Measurements from ENCODE around the gene SYT1.
A peak's percentile ranks its signal among the peaks of the same experiment; 100 is the strongest.

The SYT1 gene

DNA sequence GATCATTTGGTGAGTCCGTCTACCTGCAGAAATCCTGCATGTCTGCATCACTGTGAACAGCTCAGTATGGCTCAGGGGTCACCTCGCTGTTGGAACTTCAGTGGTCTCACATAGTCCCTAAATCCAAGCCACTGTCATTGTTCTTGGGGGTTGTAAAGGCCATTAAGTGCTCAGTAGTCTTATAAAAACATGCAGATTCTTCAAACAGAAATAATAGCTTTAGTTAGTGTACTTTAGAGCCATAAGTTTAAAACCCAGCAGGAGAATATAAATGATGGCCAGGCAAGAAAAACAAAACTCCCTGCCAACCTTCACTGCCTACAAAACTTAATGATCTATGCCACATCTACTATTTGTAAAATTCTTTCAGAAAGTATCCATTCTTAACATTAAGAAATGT is 396.3 kb downstream of the SYT1 start:
- DNase-seq (ENCODE audit: insufficient read length, low spot score) = no peak
- TF ChIP-seq, protein P1, sequence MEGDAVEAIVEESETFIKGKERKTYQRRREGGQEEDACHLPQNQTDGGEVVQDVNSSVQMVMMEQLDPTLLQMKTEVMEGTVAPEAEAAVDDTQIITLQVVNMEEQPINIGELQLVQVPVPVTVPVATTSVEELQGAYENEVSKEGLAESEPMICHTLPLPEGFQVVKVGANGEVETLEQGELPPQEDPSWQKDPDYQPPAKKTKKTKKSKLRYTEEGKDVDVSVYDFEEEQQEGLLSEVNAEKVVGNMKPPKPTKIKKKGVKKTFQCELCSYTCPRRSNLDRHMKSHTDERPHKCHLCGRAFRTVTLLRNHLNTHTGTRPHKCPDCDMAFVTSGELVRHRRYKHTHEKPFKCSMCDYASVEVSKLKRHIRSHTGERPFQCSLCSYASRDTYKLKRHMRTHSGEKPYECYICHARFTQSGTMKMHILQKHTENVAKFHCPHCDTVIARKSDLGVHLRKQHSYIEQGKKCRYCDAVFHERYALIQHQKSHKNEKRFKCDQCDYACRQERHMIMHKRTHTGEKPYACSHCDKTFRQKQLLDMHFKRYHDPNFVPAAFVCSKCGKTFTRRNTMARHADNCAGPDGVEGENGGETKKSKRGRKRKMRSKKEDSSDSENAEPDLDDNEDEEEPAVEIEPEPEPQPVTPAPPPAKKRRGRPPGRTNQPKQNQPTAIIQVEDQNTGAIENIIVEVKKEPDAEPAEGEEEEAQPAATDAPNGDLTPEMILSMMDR (IDR thresholded peaks at IDR 0.05; ENCODE audit: insufficient read depth, missing control alignments) = no peak
- peak; percentile 64 for FAIRE-seq

DNA sequence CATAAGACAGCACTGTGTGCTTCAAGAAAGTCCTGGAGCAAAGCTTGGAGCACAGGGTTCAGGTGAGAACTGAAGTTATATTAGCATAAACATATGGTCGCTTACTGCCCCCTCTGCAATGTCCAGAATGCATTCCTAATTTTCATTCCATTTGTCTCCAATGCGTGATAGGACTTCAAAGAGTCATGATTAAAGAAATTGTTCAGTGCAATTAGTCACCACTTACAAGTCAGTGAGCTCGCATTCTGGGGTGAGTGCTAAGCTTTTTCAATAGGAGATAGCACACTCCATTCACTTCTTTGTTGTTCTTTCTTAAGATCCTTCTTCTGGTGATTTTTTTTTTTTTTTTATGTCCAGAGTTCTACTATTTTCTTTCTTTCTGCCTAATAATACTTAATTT is 398.4 kb downstream of the SYT1 start:
- DNase-seq (ENCODE audit: insufficient read length, low spot score) (no peak), FAIRE-seq (no peak)
- TF ChIP-seq, protein P1 (IDR thresholded peaks at IDR 0.05; ENCODE audit: insufficient read depth, missing control alignments) = no peak

DNA sequence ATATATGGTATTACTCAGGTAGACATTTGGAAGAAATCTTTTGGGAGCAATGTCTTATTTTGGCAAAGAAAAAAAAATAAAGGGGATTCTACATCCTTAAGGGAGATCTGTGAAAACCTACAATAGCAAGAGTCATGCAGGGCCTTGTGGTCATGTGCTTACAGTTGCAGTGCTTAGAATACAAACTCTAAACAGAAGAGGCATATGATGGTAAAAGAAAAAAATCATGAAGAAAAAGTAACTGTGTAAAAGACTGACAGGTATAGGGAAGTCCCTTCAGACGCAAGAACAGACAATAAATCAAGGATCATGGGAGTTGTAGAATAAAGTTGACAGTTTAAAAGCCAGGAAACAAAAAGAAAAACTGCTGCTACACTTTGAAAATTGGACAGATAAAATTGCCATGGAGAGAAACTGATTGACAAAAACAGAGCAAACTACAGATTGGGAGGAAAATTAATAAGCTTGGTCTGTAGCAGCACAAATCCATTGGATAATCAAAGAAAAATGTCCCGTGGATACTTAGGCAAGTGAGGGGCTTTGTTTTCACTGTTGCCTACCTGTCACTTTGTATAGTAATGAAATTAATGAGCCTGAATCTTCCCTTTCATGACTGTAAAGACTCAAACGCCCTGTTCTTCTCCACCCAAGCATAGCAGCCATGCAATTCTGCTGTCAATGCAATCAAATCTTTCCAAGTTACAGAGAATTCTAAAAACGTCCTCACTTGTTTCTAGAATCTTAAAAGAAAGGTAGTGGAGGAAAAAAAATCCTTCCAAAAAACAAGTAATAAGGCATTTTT is 402.0 kb downstream of the SYT1 start:
- DNase-seq (ENCODE audit: insufficient read length, low spot score) (no peak), FAIRE-seq (peak; percentile 11)
- TF ChIP-seq, protein P1 (IDR thresholded peaks at IDR 0.05; ENCODE audit: insufficient read depth, missing control alignments) = no peak

DNA sequence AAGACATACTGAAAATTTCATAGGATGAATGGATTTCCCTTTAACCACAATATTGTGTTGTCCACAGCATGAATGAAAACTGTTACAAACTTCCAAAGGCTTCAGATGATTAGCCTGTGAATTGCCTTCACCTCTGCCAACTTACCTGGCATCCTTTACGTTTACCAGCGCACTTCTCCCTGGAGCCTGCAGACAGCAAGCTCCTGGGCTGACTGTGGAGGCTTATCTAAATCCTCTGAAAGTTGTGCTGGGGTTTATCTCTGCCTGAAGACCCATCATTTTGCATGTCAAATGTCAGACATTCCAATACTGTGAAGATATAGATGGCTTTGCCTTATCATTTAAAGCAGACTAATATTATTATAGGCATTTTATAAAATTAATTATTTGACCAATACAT is 403.0 kb downstream of the SYT1 start:
- TF ChIP-seq, protein P1 (IDR thresholded peaks at IDR 0.05; ENCODE audit: insufficient read depth, missing control alignments) = no peak
- no peak for FAIRE-seq
- DNase-seq (ENCODE audit: insufficient read length, low spot score) = no peak

DNA sequence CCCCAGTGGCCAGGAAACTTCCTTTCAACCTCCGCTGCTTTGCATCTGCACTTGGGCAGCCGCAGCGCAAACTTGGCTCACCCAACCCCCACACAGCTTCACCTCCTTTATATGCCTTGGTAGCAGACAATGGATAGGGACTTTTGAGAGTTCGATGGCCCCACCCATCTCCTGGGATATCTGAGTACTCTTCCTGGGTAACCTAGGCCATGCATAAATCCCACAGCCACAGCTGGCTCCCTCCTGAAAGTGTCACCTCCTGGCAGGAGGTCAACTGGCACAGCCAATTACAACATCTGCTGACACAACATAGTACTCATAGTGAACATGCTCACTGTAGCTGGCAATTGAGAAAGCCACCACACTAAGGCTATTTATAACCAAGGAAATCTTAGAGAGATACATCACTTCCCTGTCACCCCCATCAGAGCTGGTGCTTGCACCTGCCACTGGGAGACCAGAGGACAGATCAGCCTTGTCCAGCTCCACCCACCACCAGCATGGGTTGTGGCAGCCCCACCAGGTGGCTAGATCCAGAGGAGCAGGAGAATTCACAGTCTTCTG is 410.0 kb downstream of the SYT1 start:
- DNase-seq (ENCODE audit: insufficient read length, low spot score) (no peak), FAIRE-seq (no peak)
- TF ChIP-seq, protein P1 (IDR thresholded peaks at IDR 0.05; ENCODE audit: insufficient read depth, missing control alignments) = no peak

DNA sequence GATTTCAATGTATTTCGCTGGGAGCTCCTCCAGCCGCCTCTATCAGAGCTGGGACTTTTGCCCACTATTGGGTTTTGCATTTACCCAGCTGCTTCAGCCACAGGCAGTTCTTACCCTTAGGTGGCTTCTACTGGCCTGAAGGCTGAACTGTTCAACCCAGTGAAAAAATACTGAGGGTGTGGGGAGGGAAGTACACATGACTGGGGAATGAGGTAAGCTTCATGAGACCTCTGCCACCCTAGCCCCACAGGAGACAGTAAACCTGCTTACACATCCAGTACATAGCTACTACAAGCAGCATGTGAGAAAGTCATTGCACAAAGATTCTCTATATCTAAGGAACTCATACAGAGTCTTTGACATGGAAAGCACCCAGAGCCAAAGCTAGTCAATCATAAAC is 411.1 kb downstream of the SYT1 start:
- TF ChIP-seq, protein P1 (IDR thresholded peaks at IDR 0.05; ENCODE audit: insufficient read depth, missing control alignments) = no peak
- FAIRE-seq = no peak
- no peak for DNase-seq (ENCODE audit: insufficient read length, low spot score)

DNA sequence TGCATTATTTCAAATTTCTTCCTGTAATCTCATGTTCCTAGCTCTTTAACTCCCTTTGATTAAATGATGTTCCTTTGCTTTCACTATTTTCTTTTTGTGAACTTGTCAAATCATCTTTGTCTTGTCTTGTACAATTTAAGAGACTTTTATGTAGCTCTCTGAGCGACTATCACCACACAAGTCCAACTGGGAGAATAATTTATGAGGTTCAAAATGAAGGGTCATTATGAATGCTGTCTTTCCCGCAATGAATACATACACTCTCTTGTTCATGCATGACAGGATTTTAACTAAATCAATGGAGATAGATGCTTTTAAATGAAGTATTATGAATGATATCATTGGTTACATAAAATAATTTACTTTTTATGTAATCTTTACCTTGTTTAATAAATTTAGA is 418.8 kb downstream of the SYT1 start:
- FAIRE-seq (no peak), DNase-seq (ENCODE audit: insufficient read length, low spot score) (no peak)
- TF ChIP-seq, protein P1 (IDR thresholded peaks at IDR 0.05; ENCODE audit: insufficient read depth, missing control alignments) = no peak

Data from D721Med (cell line).